PC-3 (cell line): ENCODE data around the gene MDC1. TPM values are rescaled to one million over a fixed set of nuclear protein-coding genes. Genes with fewer than 3 reads are reported as not detected.

Experiments
- ATAC-seq: fragments of 200-7000 bp; cut with Tn5 transposase; 2 replicates; pipeline ENCODE4 v1.9.1; 2020; ENCODE audit warnings: mild to moderate bottlenecking, moderate library complexity
- BruUV-seq: library from RNA; stranded (reverse); fragments of 400-500 nt; replicated peaks from 2 replicates; lab custom pipeline; 2021; lab: Mats Ljungman, UMichigan
- CTCF ChIA-PET: fragments of 300-600 bp; sonication (Branson Sonifier 250); formaldehyde crosslinking; loops from one replicate; lab custom pipeline; 2022; ENCODE audit warnings: antibody characterized with exemption; lab: Charles Lee
- POLR2A ChIA-PET: fragments of 300-600 bp; sonication (Branson Sonifier 250); formaldehyde crosslinking; loops from one replicate; lab custom pipeline; 2022; ENCODE audit warnings: antibody characterized with exemption; ENCODE audit not compliant: unreplicated experiment; lab: Charles Lee
- DNase-seq: peaks from one replicate; pipeline ENCODE4 v3.0.0-alpha.2; 2015
- H2AFZ ChIP-seq: fragments of 300-600 bp; sonication (generic); 2 replicates; pipeline ENCODE4 v1.6.0; 2016; ENCODE audit warnings: antibody characterized with exemption, low read length
- H3F3A ChIP-seq: fragments of 300-600 bp; sonication (generic); one replicate; pipeline ENCODE4 v1.6.0; 2017; ENCODE audit warnings: antibody characterized with exemption, low read length, control low read depth, mild to moderate bottlenecking; ENCODE audit not compliant: unreplicated experiment
- H3K27ac ChIP-seq: fragments of 300-600 bp; sonication (generic); 2 replicates; pipeline ENCODE4 v1.5.1; 2016; ENCODE audit warnings: mild to moderate bottlenecking, low read length
- H3K27me3 ChIP-seq: fragments of 300-600 bp; sonication (generic); 2 replicates; pipeline ENCODE4 v1.6.1; 2016; ENCODE audit warnings: low read length, mixed read lengths
- H3K36me3 ChIP-seq: fragments of 300-600 bp; sonication (generic); 2 replicates; pipeline ENCODE4 v1.6.1; 2016; ENCODE audit warnings: low read depth, mixed run types, low read length, mixed read lengths
- H3K4me1 ChIP-seq: fragments of 300-600 bp; sonication (generic); 2 replicates; pipeline ENCODE4 v1.5.1; 2016; ENCODE audit warnings: low read length; ENCODE audit not compliant: insufficient read depth
- H3K4me2 ChIP-seq: fragments of 300-600 bp; sonication (generic); 2 replicates; pipeline ENCODE4 v1.6.0; 2016; ENCODE audit warnings: low read length
- H3K4me3 ChIP-seq: fragments of 300-600 bp; sonication (generic); 2 replicates; pipeline ENCODE4 v1.5.1; 2016; ENCODE audit warnings: mild to moderate bottlenecking, low read length, mixed read lengths
- H3K79me2 ChIP-seq: fragments of 300-600 bp; sonication (generic); 2 replicates; pipeline ENCODE4 v1.6.1; 2017; ENCODE audit warnings: low read length, mixed read lengths
- H3K9ac ChIP-seq: fragments of 300-600 bp; sonication (generic); 2 replicates; pipeline ENCODE4 v1.6.0; 2016; ENCODE audit warnings: mild to moderate bottlenecking, low read length
- H3K9me2 ChIP-seq: fragments of 300-600 bp; sonication (generic); replicated peaks from 2 replicates; pipeline ENCODE4 v1.6.1; 2016; ENCODE audit warnings: mixed run types, low read length, mixed read lengths
- H3K9me3 ChIP-seq: fragments of 300-600 bp; sonication (generic); 2 replicates; pipeline ENCODE4 v1.6.1; 2016; ENCODE audit warnings: low read length, mixed read lengths
- H4K20me1 ChIP-seq: fragments of 300-600 bp; sonication (generic); 2 replicates; pipeline ENCODE4 v1.6.1; 2016; ENCODE audit warnings: low read length, mixed read lengths
- CTCF ChIP-seq: fragments of 300-600 bp; sonication (generic); conservative IDR thresholded peaks from 2 replicates; pipeline ENCODE4 v1.5.1; 2017; ENCODE audit warnings: antibody characterized with exemption, low read depth, mild to moderate bottlenecking, low read length
- EZH2 ChIP-seq: fragments of 300-600 bp; sonication (generic); IDR thresholded peaks from one replicate; pipeline ENCODE4 v1.6.1; 2017; ENCODE audit warnings: antibody characterized with exemption, mild to moderate bottlenecking, low read length; ENCODE audit not compliant: unreplicated experiment
- EZH2phosphoT487 ChIP-seq: fragments of 300-600 bp; sonication (generic); IDR thresholded peaks from 2 replicates; pipeline ENCODE4 v1.6.1; 2018; ENCODE audit warnings: mild to moderate bottlenecking, antibody characterized with exemption, low read length, borderline replicate concordance
- intact Hi-C: fragments of 100-400 bp; cut with micrococcal nuclease; formaldehyde crosslinking; loops from 2 replicates; pipeline ENCODE4 v1.9.0; 2023
- total RNA-seq: library from RNA; depleted of rRNA; stranded (reverse); fragments of >200 nt; gene quantifications from 2 replicates; pipeline ENCODE4 v1.2.3, GENCODE V29; 2014

Gene MDC1
- total RNA-seq, 1 experiment from 2014 or later, result 19.6 TPM

- Histone ChIP-seq H3K9ac (peak overlapping the region; percentile 98), H3K9me3 (no peaks in the 10 kb centered on the region), H3F3A (no peaks in the 10 kb centered on the region), H3K4me1 (peaks cover 71% of the 10 kb centered on the region), H3K79me2 (peaks cover 95% of the 10 kb centered on the region), H3K4me3 (peak overlapping the region; percentile 97), H4K20me1 (no peaks in the 10 kb centered on the region), H3K36me3 (peaks cover 2% of the 10 kb centered on the region; the same call in 1 of the 2 replicates), H3K9me2 (no peaks in the 10 kb centered on the region), H3K27ac (peak overlapping the region; percentile 96), H2AFZ (no peak overlapping the region), H3K27me3 (no peaks in the 10 kb centered on the region), H3K4me2 (peak overlapping the region; percentile 87)
- BruUV-seq, result no TSS peak
- DNase-seq (no peak), ATAC-seq (no peak)
- no peak for TF ChIP-seq EZH2
- no peak for TF ChIP-seq EZH2phosphoT487
- TF ChIP-seq CTCF, result no peak
- intact Hi-C loops, result loop anchor here (5.0 kb wide), 1 partner anchor 138 kb away; no protein-coding TSS in a partner anchor
- CTCF ChIA-PET, result no interaction called here
- POLR2A ChIA-PET, result interaction anchor here (0.6 to 0.7 kb wide), 2 partner anchors 32 to 129 kb away, joined by 3 to 7 read pairs; partner anchors contain the start of gene MDC1
These were observed 32.5 kb downstream of the MDC1 start for GRCh38 chr6:30684386-30685156.

- H4K20me1 ChIP-seq, result no peaks in the 10 kb centered on the region
- TF ChIP-seq EZH2, result no peak
- TF ChIP-seq EZH2phosphoT487, result no peak
- TF ChIP-seq CTCF, result no peak
- H2AFZ ChIP-seq, result no peak overlapping the region
- peak overlapping the region; percentile 97 for H3K4me3 ChIP-seq
- peak overlapping the region; percentile 89 for H3K27ac ChIP-seq
- no peak for ATAC-seq
- peaks cover 94% of the 10 kb centered on the region for H3K79me2 ChIP-seq
- H3K27me3 ChIP-seq, result no peaks in the 10 kb centered on the region
- no TSS peak for BruUV-seq
- H3K4me1 ChIP-seq, result peaks cover 71% of the 10 kb centered on the region
- POLR2A ChIA-PET, result interaction anchor here (0.6 kb wide), 1 partner anchor 129 kb away, joined by 7 read pairs; no protein-coding TSS in a partner anchor
- H3F3A ChIP-seq, result no peaks in the 10 kb centered on the region
- no peaks in the 10 kb centered on the region for H3K9me3 ChIP-seq
- DNase-seq, result no peak
- intact Hi-C loops, result no loop called here
- peak overlapping the region; percentile 80 for H3K9ac ChIP-seq
- peak overlapping the region; percentile 87 for H3K4me2 ChIP-seq
- CTCF ChIA-PET, result no interaction called here
- H3K9me2 ChIP-seq, result no peaks in the 10 kb centered on the region
- H3K36me3 ChIP-seq, result peaks cover 5% of the 10 kb centered on the region
These were observed 33.1 kb downstream of the MDC1 start for GRCh38 chr6:30683980-30684338.
